Rectal smooth muscle tissue (tissue), 1 donor: Measurements from ENCODE around the gene DHTKD1.
A peak's percentile ranks its signal among the peaks of the same experiment; 100 is the strongest.

Experiments used
- H3K27ac ChIP-seq: one replicate; pipeline ENCODE4 v1.7.0; 2013; ENCODE audit warnings: low read depth, low read length, inconsistent platforms
- H3K27me3 ChIP-seq: one replicate; pipeline ENCODE4 v1.7.0; 2013; ENCODE audit warnings: low read length; ENCODE audit not compliant: control insufficient read depth, insufficient read depth
- H3K36me3 ChIP-seq: one replicate; pipeline ENCODE4 v1.7.0; 2013; ENCODE audit warnings: low read length; ENCODE audit not compliant: control insufficient read depth, insufficient read depth
- H3K4me1 ChIP-seq: one replicate; pipeline ENCODE4 v1.7.0; 2013; ENCODE audit warnings: low read length; ENCODE audit not compliant: control insufficient read depth, insufficient read depth
- H3K4me3 ChIP-seq: one replicate; pipeline ENCODE4 v1.7.0; 2013; ENCODE audit warnings: low read length
- H3K9ac ChIP-seq: one replicate; pipeline ENCODE4 v1.7.0; 2013; ENCODE audit warnings: low read length

DHTKD1 gene

DNA sequence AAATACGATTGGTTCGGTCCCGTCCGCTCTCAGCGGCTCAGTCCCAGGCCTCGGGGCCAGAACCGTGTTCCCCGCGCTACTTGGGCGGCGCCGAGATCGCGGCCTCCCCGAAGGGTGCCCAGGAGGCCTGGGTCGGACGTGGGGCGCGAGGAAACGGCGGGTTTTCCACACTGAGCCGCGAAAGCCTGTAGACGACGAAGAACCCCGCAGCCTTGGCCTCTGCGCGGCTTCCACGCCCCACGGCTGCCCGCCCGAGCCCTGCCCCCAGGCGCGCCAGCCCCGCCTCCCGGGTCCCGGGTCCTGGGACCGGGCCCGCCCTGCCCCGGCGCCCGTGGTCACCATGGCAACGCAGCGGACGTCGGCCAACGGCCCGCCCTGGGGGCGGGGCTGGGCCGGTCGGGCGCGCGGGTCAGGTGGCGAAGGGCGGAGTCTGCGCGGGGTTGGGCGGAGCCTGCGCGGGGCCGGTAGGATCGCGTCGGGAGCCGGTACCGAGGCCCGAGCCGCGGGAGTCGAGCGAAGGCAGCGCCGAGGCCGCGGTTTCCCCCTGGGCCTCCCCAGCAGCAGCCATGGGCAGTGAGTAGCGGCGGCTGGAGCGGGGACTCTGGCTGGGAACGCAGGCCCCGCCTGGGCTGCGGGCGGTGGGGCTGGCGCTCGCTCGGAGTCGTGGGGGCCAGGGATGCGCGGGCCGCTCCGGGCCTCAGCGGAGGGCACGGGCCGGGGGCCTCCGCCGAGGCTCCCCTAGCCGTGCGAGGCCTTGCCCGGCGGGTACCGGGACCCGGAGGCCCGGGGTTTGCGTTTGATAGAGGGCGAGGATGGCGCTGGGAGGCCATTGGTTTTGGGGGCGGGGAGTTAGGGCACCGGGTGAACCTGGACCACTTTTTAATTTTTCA is 60.7 kb downstream of the DHTKD1 start, which contains the start of gene SEC61A2:
TSS of gene SEC61A2 (plus strand) at position 456 of the 890 bp plus-strand sequence. CDS start at position 567, 111 bp downstream.
- H3K4me3 ChIP-seq = peak within 1 kb of the TSS; percentile 89
- H3K27me3 ChIP-seq = no peaks in the 10 kb centered on the region
- H3K27ac ChIP-seq = peak within 1 kb of the TSS; percentile 93

DNA sequence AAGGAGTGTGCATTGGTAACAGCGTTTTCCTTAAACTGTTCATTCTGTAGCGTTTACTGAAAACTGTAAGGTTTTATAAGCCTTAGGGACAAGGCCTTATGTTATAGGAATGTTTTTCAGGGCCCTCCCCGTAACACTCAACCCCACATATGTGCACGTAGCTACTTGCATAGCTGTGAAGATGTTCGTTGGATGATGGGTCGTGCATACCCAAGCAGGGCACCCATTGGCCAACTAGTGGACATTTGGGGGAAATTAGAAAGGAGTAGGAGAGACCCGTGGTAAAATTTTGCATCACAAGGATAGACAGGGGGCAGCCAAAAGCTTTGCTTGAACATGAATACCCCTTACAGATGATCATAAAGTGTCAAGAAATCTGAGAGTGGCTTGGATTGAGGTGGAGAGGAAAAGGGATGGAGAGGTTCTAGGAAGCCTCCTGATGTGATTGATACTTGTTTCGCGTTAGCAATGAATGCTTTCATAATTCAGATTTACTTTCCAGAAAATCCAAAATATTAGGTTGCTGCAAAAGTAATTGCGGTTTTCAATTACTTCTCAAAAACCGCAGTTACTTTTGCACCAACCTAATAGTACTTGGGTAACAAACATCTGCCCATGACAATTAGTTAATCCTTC is 61.6 kb downstream of the DHTKD1 start:
- Histone ChIP-seq H3K36me3 (peaks cover 2% of the 10 kb centered on the region), H3K4me1 (peaks cover 2% of the 10 kb centered on the region), H3K27ac (peak overlapping the region; percentile 81), H3K9ac (no peak overlapping the region), H3K4me3 (peak overlapping the region; percentile 78), H3K27me3 (no peaks in the 10 kb centered on the region)

More for the DNA sequence above, 60.7 kb downstream of the DHTKD1 start, which contains the start of gene SEC61A2:
- Histone ChIP-seq H3K36me3 (peaks cover 2% of the 10 kb centered on the region), H3K9ac (peak within 1 kb of the TSS; percentile 77), H3K4me1 (peaks cover 2% of the 10 kb centered on the region)

DNA sequence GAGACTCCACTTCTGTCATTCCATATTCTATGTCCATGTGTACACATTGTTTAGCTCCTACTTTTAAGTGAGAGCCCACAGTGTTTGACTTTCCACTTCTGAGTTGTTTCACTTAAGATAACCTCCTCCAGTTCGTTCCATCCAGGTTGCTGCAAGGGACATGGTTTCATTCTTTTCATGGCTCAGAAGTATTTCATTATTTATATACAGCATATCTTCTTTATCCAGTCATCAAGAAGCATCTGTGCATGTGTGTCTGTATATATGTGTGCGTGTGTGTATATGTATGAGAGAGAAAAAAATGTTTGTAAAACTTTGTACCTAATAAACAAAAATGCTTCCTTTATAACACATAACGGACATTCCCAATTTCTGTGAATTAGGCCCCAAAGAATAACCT is 66.9 kb downstream of the DHTKD1 start:
- H3K36me3 ChIP-seq = peaks cover 2% of the 10 kb centered on the region

DNA sequence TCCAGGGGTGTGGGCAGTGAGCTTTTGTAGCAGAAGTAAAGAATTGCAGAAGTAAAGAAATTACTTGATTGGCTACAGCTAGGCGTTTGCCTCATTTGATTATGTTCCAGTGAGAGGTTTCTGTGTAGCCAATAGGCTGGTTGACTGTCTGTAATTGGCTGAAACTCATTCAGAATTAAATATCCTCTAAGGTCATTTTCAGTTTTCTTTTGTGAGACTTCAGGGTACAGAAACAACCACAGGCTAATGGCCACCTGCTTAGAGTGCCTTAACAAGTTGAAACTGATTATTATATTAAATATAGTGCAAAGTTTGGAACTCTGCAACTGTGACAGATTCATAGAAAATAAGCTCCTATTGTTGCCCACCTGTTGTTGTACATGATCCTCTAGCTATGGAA is 71.3 kb downstream of the DHTKD1 start:
- Histone ChIP-seq H3K27me3 (no peaks in the 10 kb centered on the region), H3K27ac (no peak overlapping the region), H3K36me3 (peaks cover 11% of the 10 kb centered on the region), H3K4me1 (no peaks in the 10 kb centered on the region), H3K9ac (no peak overlapping the region), H3K4me3 (no peak overlapping the region)

More for the DNA sequence above, 66.9 kb downstream of the DHTKD1 start:
- no peaks in the 10 kb centered on the region for H3K27me3 ChIP-seq
- no peak overlapping the region for H3K27ac ChIP-seq
- H3K4me3 ChIP-seq = no peak overlapping the region
- no peaks in the 10 kb centered on the region for H3K4me1 ChIP-seq
- H3K9ac ChIP-seq = no peak overlapping the region

DNA sequence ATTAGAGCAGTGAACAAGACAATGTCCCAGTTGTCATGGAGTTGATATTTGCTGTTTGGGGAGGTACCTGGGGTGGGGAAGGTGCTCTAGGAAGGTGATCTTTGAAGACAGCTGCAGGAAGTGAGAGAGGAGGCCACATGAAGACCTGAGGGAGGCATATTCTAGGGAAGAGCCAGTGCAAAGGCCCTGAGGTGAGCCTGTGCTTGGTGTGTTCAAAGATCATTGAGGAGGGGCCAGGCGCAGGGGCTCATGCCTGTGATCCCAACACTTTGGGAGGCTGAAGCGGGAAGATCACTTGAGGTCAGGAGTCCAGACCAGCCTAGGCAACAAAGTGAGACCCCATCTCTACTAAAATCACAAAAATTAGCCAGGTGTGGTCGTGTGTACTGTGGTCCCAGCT is 75.8 kb downstream of the DHTKD1 start:
- Histone ChIP-seq H3K4me3 (no peak overlapping the region), H3K27me3 (no peaks in the 10 kb centered on the region), H3K4me1 (no peaks in the 10 kb centered on the region), H3K9ac (no peak overlapping the region), H3K27ac (no peak overlapping the region), H3K36me3 (peaks cover 11% of the 10 kb centered on the region)

DNA sequence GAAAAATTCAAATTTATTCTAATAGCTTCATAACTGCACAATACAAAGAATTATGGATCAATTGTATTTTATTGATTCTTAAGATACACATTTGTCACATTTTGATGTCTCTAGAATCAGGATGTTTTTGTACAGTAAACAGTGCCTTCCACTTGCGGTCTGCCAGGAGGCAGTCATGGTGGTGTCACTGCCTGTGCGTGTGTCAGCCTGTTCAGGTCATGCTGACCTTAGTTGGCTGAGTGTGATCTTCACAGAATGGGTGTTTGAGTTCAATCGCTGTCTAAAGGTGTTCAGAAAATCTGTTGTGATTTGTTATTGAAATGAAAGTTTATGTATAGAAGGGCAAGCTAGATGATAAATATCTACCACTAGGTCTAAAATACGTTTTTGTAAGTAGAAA is 81.4 kb downstream of the DHTKD1 start:
- Histone ChIP-seq H3K36me3 (no peaks in the 10 kb centered on the region), H3K4me3 (no peak overlapping the region), H3K27ac (no peak overlapping the region), H3K9ac (no peak overlapping the region), H3K27me3 (no peaks in the 10 kb centered on the region), H3K4me1 (no peaks in the 10 kb centered on the region)

DNA sequence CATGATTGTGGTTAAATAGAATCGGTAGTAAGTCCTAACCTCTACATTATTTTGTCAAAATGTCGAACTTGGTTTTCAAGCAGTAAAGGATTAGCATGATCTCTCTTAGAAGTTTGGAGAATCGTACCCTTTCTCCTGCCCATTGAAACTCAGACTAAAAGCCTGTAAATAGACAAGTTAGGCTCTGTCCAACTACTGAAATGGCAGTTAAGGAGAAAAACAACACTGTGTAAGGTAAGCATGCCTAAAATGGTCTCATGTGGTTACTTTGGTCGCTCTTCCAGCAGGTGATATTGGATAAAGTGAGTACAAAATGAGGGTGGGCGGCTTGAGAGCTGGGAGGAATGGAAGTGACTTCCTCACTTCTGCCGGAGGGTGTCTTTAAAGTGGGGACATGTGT is 85.8 kb downstream of the DHTKD1 start:
- Histone ChIP-seq H3K9ac (no peak overlapping the region), H3K36me3 (no peaks in the 10 kb centered on the region)

DNA sequence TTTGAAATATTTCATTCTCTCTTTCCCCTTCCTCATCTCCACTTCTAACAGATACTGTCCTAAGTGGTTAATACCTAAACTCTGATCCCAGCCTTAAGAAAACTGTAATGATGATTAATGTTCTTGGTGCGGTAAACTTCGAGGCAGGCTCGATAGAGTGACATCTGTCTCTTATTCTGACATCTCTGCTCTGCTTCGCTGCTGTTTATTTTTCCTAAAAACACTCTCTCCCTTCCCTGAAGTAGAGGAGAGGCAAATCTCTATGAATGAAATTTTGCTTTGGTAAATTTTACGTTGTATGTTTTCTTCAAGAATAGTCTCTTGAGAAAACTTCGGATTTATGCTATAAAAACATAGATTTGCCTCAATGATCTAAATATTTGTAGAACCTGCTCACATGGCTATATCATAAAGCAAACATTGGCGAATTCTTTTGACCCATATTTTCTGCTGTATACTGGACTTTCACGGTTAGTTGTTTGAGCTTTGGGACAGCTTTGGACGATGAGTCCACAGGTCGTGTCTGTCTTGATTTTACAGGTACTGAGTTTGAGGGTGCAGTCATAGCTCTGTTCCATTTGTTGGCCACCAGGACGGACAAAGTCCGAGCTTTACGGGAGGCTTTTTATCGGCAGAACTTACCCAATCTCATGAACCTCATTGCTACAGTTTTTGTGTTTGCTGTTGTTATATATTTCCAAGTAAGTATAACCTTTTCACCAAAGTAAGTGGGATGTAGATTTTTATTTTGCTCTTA is 87.8 kb downstream of the DHTKD1 start:
- peaks cover 7% of the 10 kb centered on the region for H3K36me3 ChIP-seq
- no peak overlapping the region for H3K27ac ChIP-seq
- H3K4me3 ChIP-seq = no peak overlapping the region
- no peaks in the 10 kb centered on the region for H3K4me1 ChIP-seq
- H3K27me3 ChIP-seq = no peaks in the 10 kb centered on the region
- H3K9ac ChIP-seq = no peak overlapping the region

More for the DNA sequence above, 85.8 kb downstream of the DHTKD1 start:
- Histone ChIP-seq H3K27me3 (no peaks in the 10 kb centered on the region), H3K4me1 (no peaks in the 10 kb centered on the region), H3K4me3 (no peak overlapping the region), H3K27ac (no peak overlapping the region)

DNA sequence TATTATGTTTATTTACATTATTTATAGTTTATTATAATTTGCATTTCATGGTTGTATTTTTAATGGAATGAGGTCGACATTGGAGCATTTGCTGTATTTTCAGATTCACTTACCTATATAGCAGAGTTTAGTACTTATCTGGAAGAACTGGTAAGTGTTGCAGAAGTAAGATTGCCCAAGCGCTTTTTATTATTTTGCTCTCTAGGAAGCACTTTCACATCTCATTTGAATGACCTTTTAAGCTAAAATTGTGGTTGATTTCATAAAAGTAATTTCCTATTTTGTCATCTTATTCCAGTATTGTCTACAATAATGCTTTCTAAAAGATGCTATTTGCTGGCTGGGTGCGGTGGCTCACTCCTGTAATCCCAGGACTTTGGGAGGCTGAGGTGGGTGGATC is 89.4 kb downstream of the DHTKD1 start:
- H3K36me3 ChIP-seq = peaks cover 10% of the 10 kb centered on the region
- H3K4me1 ChIP-seq = no peaks in the 10 kb centered on the region
- H3K9ac ChIP-seq = no peak overlapping the region

DNA sequence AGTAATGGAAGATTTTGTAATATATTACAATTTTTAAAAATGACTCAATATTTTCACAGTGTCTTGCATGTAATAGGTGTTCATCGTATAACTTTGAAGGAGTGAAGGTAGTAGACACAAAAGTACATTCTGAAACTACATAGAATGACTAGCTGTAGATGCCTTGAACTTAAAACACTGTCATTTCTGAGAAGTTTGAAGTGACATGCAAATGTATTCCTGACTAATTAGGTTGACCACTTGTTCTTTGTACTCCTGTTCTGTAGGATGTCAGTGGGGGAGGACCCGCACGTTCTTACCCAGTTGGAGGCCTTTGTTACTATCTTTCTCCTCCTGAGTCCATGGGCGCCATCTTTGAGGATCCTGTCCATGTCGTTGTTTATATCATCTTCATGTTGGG is 91.9 kb downstream of the DHTKD1 start:
- Histone ChIP-seq H3K4me3 (no peak overlapping the region), H3K9ac (no peak overlapping the region), H3K27me3 (no peaks in the 10 kb centered on the region), H3K4me1 (no peaks in the 10 kb centered on the region), H3K27ac (no peak overlapping the region), H3K36me3 (peaks cover 12% of the 10 kb centered on the region)

More for the DNA sequence above, 89.4 kb downstream of the DHTKD1 start:
- H3K27ac ChIP-seq = no peak overlapping the region
- no peak overlapping the region for H3K4me3 ChIP-seq
- H3K27me3 ChIP-seq = no peaks in the 10 kb centered on the region

DNA sequence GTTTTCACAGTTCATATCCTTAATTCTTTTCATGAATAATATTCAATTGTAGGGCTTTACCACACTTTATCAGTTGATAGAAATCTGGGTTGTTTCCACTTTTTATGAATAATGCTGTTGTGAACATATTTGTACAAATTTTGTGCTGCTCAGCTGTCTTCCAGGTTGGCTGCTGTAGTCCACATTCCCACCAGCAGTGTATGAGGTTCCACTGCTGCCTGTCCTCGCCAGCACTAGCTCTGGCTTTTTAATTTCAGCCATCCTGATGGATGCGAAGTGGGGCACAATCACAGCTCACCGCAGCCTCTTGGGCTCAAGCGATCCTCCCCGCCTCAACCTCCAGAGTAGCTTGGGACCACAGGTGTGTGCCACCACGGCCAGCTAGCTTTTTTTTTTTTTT is 94.2 kb downstream of the DHTKD1 start:
- H3K36me3 ChIP-seq = peaks cover 15% of the 10 kb centered on the region
- no peak overlapping the region for H3K27ac ChIP-seq
- H3K4me1 ChIP-seq = no peaks in the 10 kb centered on the region
- H3K4me3 ChIP-seq = no peak overlapping the region
- no peaks in the 10 kb centered on the region for H3K27me3 ChIP-seq
- no peak overlapping the region for H3K9ac ChIP-seq

DNA sequence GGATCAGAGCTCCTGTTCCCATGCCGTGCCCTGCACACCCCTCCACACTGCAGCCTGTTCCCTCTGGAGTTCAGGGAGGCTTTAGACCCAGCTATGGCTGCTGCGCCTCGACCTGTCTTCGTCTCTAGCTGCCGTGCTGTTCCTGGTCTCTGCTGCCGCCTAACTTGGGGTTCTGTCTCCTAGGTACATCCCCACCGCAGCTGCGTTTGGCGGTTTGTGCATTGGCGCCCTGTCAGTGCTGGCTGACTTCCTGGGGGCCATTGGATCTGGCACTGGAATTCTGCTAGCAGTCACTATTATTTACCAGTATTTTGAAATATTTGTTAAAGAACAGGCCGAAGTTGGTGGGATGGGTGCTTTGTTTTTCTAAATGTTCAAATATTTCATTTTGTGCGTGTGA is 95.3 kb downstream of the DHTKD1 start:
- H3K27ac ChIP-seq = no peak overlapping the region
- H3K4me1 ChIP-seq = no peaks in the 10 kb centered on the region
- no peaks in the 10 kb centered on the region for H3K27me3 ChIP-seq
- H3K36me3 ChIP-seq = peaks cover 15% of the 10 kb centered on the region
- H3K9ac ChIP-seq = no peak overlapping the region
- H3K4me3 ChIP-seq = no peak overlapping the region
